OCI-LY3 (cell line): ENCODE results near the gene ENTREP1.

ENCODE experiments used
- H2AFZ ChIP-seq: fragments of 200-600, 300-600 bp; shearing (Covaris generic); 2 replicates; pipeline ENCODE4 v1.6.0; 2014; ENCODE audit warnings: antibody characterized with exemption, low read depth, low read length
- H3K27ac ChIP-seq: fragments of 200-600, 300-600 bp; sonication (generic); 2 replicates; pipeline ENCODE4 v1.5.1; 2014; ENCODE audit warnings: mild to moderate bottlenecking, low read length, moderate library complexity, mixed read lengths
- H3K27me3 ChIP-seq: fragments of 200-600, 300-600 bp; sonication (generic); 2 replicates; pipeline ENCODE4 v1.6.1; 2014; ENCODE audit warnings: low read depth, low read length, mixed read lengths
- H3K36me3 ChIP-seq: fragments of 200-600, 300-600 bp; sonication (generic); replicated peaks from 2 replicates; pipeline ENCODE3; 2014; ENCODE audit warnings: low read depth, low read length, mixed read lengths
- H3K4me1 ChIP-seq: fragments of 300-600, 200-600 bp; sonication (generic); 2 replicates; pipeline ENCODE4 v1.6.1; 2014; ENCODE audit warnings: low read length, mixed read lengths
- H3K4me2 ChIP-seq: fragments of 200-600, 300-600 bp; sonication (generic); 2 replicates; pipeline ENCODE4 v1.6.1; 2014; ENCODE audit warnings: low read length, mixed read lengths
- H3K4me3 ChIP-seq: fragments of 300-600, 200-600 bp; sonication (generic); 2 replicates; pipeline ENCODE4 v1.5.1; 2014; ENCODE audit warnings: antibody characterized with exemption, mild to moderate bottlenecking, low read length, moderate library complexity
- H3K79me2 ChIP-seq: fragments of 300-600, 200-600 bp; shearing (Covaris generic); 2 replicates; pipeline ENCODE4 v1.6.1; 2014; ENCODE audit warnings: mild to moderate bottlenecking, low read length, mixed read lengths
- H3K9ac ChIP-seq: fragments of 300-600, 200-600 bp; shearing (Covaris generic); 2 replicates; pipeline ENCODE4 v1.6.0; 2014; ENCODE audit warnings: mild to moderate bottlenecking, low read length, moderate library complexity
- H3K9me3 ChIP-seq: fragments of 200-600, 300-600 bp; shearing (Covaris generic); 2 replicates; pipeline ENCODE4 v1.6.1; 2014; ENCODE audit warnings: low read length, mixed read lengths; ENCODE audit not compliant: insufficient read depth
- H4K20me1 ChIP-seq: fragments of 200-600, 300-600 bp; sonication (generic); 2 replicates; pipeline ENCODE4 v1.6.1; 2016; ENCODE audit warnings: low read length, mixed read lengths; ENCODE audit not compliant: insufficient read depth
- EZH2phosphoT487 ChIP-seq: fragments of 200-600 bp; shearing (Covaris generic); IDR thresholded peaks from 2 replicates; pipeline ENCODE4 v1.6.1; 2018; ENCODE audit warnings: antibody characterized with exemption, mixed run types, low read depth
- TF ChIP-seq, protein P1 (sequence below): fragments of 200-600, 300-600 bp; sonication (generic); IDR thresholded peaks from 2 replicates; pipeline ENCODE4 v1.5.1; 2014; ENCODE audit warnings: antibody characterized with exemption, low read length, low read depth

ENTREP1 gene

GRCh38 chr9:69386651-69387050, 61.6 kb downstream of the ENTREP1 start:
- Histone ChIP-seq H3K9ac (no peak overlapping the region), H3K27ac (no peak overlapping the region), H2AFZ (no peak overlapping the region), H3K9me3 (no peaks in the 10 kb centered on the region), H3K27me3 (peaks cover 35% of the 10 kb centered on the region), H3K36me3 (no peaks in the 10 kb centered on the region), H3K4me2 (no peak overlapping the region), H3K4me1 (no peaks in the 10 kb centered on the region), H4K20me1 (no peaks in the 10 kb centered on the region), H3K79me2 (no peaks in the 10 kb centered on the region), H3K4me3 (no peak overlapping the region)
- no peak for TF ChIP-seq EZH2phosphoT487

GRCh38 chr9:69388596-69388995, 63.6 kb downstream of the ENTREP1 start:
- Histone ChIP-seq H3K9ac (no peak overlapping the region), H3K27me3 (peaks cover 17% of the 10 kb centered on the region), H3K79me2 (no peaks in the 10 kb centered on the region), H3K4me1 (no peaks in the 10 kb centered on the region), H4K20me1 (no peaks in the 10 kb centered on the region), H3K9me3 (no peaks in the 10 kb centered on the region), H2AFZ (no peak overlapping the region), H3K4me3 (no peak overlapping the region), H3K36me3 (no peaks in the 10 kb centered on the region), H3K4me2 (no peak overlapping the region), H3K27ac (no peak overlapping the region)
- TF ChIP-seq, protein P1, sequence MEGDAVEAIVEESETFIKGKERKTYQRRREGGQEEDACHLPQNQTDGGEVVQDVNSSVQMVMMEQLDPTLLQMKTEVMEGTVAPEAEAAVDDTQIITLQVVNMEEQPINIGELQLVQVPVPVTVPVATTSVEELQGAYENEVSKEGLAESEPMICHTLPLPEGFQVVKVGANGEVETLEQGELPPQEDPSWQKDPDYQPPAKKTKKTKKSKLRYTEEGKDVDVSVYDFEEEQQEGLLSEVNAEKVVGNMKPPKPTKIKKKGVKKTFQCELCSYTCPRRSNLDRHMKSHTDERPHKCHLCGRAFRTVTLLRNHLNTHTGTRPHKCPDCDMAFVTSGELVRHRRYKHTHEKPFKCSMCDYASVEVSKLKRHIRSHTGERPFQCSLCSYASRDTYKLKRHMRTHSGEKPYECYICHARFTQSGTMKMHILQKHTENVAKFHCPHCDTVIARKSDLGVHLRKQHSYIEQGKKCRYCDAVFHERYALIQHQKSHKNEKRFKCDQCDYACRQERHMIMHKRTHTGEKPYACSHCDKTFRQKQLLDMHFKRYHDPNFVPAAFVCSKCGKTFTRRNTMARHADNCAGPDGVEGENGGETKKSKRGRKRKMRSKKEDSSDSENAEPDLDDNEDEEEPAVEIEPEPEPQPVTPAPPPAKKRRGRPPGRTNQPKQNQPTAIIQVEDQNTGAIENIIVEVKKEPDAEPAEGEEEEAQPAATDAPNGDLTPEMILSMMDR: no peak
- TF ChIP-seq EZH2phosphoT487: no peak

- no peaks in the 10 kb centered on the region for H3K9me3 ChIP-seq
- peaks cover 15% of the 10 kb centered on the region for H3K27me3 ChIP-seq
- no peaks in the 10 kb centered on the region for H3K4me1 ChIP-seq
- no peak overlapping the region for H3K27ac ChIP-seq
- no peak overlapping the region for H2AFZ ChIP-seq
- no peak overlapping the region for H3K9ac ChIP-seq
- H4K20me1 ChIP-seq: no peaks in the 10 kb centered on the region
- H3K79me2 ChIP-seq: no peaks in the 10 kb centered on the region
- H3K4me2 ChIP-seq: no peak overlapping the region
- H3K4me3 ChIP-seq: no peak overlapping the region
- H3K36me3 ChIP-seq: no peaks in the 10 kb centered on the region
- TF ChIP-seq, protein P1: no peak
- no peak for TF ChIP-seq EZH2phosphoT487
Measured at GRCh38 chr9:69389437-69389995, 64.5 kb downstream of the ENTREP1 start.

DNA sequence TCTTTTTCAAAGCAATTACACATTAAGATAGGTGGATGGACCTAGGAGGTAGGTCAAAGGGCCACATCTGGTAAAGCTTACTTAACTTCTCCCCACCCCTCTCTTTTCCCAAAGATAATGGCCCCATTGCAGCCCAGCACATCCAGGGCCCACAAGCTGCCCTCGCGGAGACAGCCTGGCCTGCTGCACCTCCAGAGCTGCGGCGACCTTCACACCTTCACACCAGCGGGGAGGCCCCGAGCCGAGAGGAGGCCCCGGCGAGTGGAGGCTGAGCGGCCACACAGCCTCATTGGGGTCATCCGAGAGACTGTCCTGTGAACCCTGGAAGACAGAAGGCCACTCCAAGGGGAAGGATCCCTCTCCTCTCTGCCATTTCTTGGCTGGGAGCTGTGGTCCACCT, 66.5 kb downstream of the ENTREP1 start:
- no peak for TF ChIP-seq EZH2phosphoT487
- TF ChIP-seq, protein P1: no peak
- Histone ChIP-seq H3K9me3 (no peaks in the 10 kb centered on the region), H3K4me2 (no peak overlapping the region), H3K27ac (no peak overlapping the region), H3K9ac (no peak overlapping the region), H3K79me2 (no peaks in the 10 kb centered on the region), H2AFZ (no peak overlapping the region), H3K4me3 (no peak overlapping the region), H4K20me1 (no peaks in the 10 kb centered on the region), H3K36me3 (no peaks in the 10 kb centered on the region), H3K27me3 (peaks cover 15% of the 10 kb centered on the region), H3K4me1 (no peaks in the 10 kb centered on the region)

- Histone ChIP-seq H3K27me3 (peaks cover 11% of the 10 kb centered on the region), H3K36me3 (no peaks in the 10 kb centered on the region), H3K4me2 (no peak overlapping the region), H3K4me3 (no peak overlapping the region), H3K9me3 (no peaks in the 10 kb centered on the region), H2AFZ (no peak overlapping the region), H3K9ac (no peak overlapping the region), H3K4me1 (no peaks in the 10 kb centered on the region), H3K27ac (no peak overlapping the region), H3K79me2 (no peaks in the 10 kb centered on the region), H4K20me1 (no peaks in the 10 kb centered on the region)
- TF ChIP-seq, protein P1: no peak
- TF ChIP-seq EZH2phosphoT487: no peak
Measured at GRCh38 chr9:69391946-69392345, 66.9 kb downstream of the ENTREP1 start.
